Subcutaneous abdominal adipose tissue (tissue), 5 donors: ENCODE data around the gene WNK3.

ENCODE experiments used
- H3K27ac ChIP-seq: one replicate; pipeline ENCODE4 v1.7.0; 2013; ENCODE audit warnings: low read depth, mild to moderate bottlenecking, inconsistent platforms, low read length, moderate library complexity
- H3K27me3 ChIP-seq, 5 donors: one replicate each; pipeline ENCODE4 v1.7.0; 2013; ENCODE audit warnings: low read length in 5 of 5, inconsistent platforms in 1 of 5; ENCODE audit not compliant: control insufficient read depth in 5 of 5, insufficient read depth in 4 of 5
- H3K36me3 ChIP-seq, 5 donors: one replicate each; pipeline ENCODE4 v1.7.0; 2013; ENCODE audit warnings: low read length in 5 of 5; ENCODE audit not compliant: control insufficient read depth in 5 of 5, insufficient read depth in 5 of 5
- H3K4me1 ChIP-seq, 5 donors: one replicate each; pipeline ENCODE4 v1.7.0; 2013; ENCODE audit warnings: low read length in 5 of 5, mild to moderate bottlenecking in 3 of 5, moderate library complexity in 1 of 5; ENCODE audit not compliant: control insufficient read depth in 5 of 5, insufficient read depth in 5 of 5
- H3K4me3 ChIP-seq, 5 donors: one replicate each; pipeline ENCODE4 v1.7.0; 2013; ENCODE audit warnings: low read length in 5 of 5, low read depth in 1 of 5
- H3K9ac ChIP-seq, 5 donors: one replicate each; pipeline ENCODE4 v1.7.0; 2013; ENCODE audit warnings: low read length in 5 of 5, mild to moderate bottlenecking in 4 of 5, moderate library complexity in 3 of 5
- H3K9me3 ChIP-seq, 5 donors: one replicate each; pipeline ENCODE4 v1.7.0; 2013; ENCODE audit warnings: low read length in 5 of 5; ENCODE audit not compliant: control insufficient read depth in 5 of 5
- donor health status: healthy.
- donor health status: healthy.
- donor health status: healthy.
- donor health status: healthy.
- donor health status: healthy.

The WNK3 gene

GRCh38 chrX:54173791-54174190 lies 184.1 kb downstream of the WNK3 start:
- Histone ChIP-seq H3K36me3 (peaks cover 0 to 3% (median 0%) of the 10 kb centered on the region in 5 donors), H3K4me3 (no peak overlapping the region), H3K9me3 (no peaks in the 10 kb centered on the region), H3K27ac (no peak overlapping the region), H3K4me1 (peaks cover 0 to 10% (median 0%) of the 10 kb centered on the region in 5 donors), H3K9ac (no peak overlapping the region), H3K27me3 (peaks cover 0 to 3% (median 0%) of the 10 kb centered on the region in 5 donors)

- Histone ChIP-seq H3K4me3 (no peak overlapping the region), H3K4me1 (peaks cover 0 to 11% (median 0%) of the 10 kb centered on the region in 5 donors), H3K9ac (no peak overlapping the region), H3K36me3 (peaks cover 0 to 3% (median 0%) of the 10 kb centered on the region in 5 donors), H3K27ac (peak overlapping the region; percentile 67), H3K9me3 (no peaks in the 10 kb centered on the region), H3K27me3 (peaks cover 0 to 6% (median 0%) of the 10 kb centered on the region in 5 donors)
These were observed 185.4 kb downstream of the WNK3 start for GRCh38 chrX:54172455-54172854.

GRCh38 chrX:54171527-54172250 lies 186.2 kb downstream of the WNK3 start:
- Histone ChIP-seq H3K36me3 (peaks cover 0 to 3% (median 0%) of the 10 kb centered on the region in 5 donors), H3K4me3 (no peak overlapping the region), H3K9ac (peak overlapping the region in 1 of 5 donors; percentile 17), H3K27me3 (peaks cover 0 to 6% (median 0%) of the 10 kb centered on the region in 5 donors), H3K4me1 (peaks cover 0 to 14% (median 0%) of the 10 kb centered on the region in 5 donors), H3K27ac (peak overlapping the region; percentile 77), H3K9me3 (no peaks in the 10 kb centered on the region)

GRCh38 chrX:54171091-54171490 lies 186.8 kb downstream of the WNK3 start:
- H3K4me1 ChIP-seq, result peaks cover 0 to 20% (median 0%) of the 10 kb centered on the region in 5 donors
- H3K4me3 ChIP-seq, result no peak overlapping the region
- peaks cover 0 to 6% (median 0%) of the 10 kb centered on the region in 5 donors for H3K27me3 ChIP-seq
- H3K9me3 ChIP-seq, result no peaks in the 10 kb centered on the region
- H3K36me3 ChIP-seq, result peaks cover 0 to 3% (median 0%) of the 10 kb centered on the region in 5 donors
- H3K27ac ChIP-seq, result peak overlapping the region; percentile 77
- H3K9ac ChIP-seq, result no peak overlapping the region

GRCh38 chrX:54166915-54167314 lies 190.9 kb downstream of the WNK3 start:
- Histone ChIP-seq H3K27ac (peak overlapping the region; percentile 59), H3K36me3 (no peaks in the 10 kb centered on the region), H3K27me3 (peaks cover 0 to 2% (median 0%) of the 10 kb centered on the region in 5 donors), H3K9ac (peak overlapping the region in 1 of 5 donors; percentile 25), H3K4me1 (peaks cover 0 to 20% (median 0%) of the 10 kb centered on the region in 5 donors), H3K9me3 (no peaks in the 10 kb centered on the region), H3K4me3 (no peak overlapping the region)

GRCh38 chrX:54157561-54157960 lies 200.3 kb downstream of the WNK3 start:
- no peaks in the 10 kb centered on the region for H3K27me3 ChIP-seq
- peaks cover 0 to 5% (median 2%) of the 10 kb centered on the region in 5 donors for H3K36me3 ChIP-seq
- H3K9me3 ChIP-seq, result no peaks in the 10 kb centered on the region
- no peaks in the 10 kb centered on the region for H3K4me1 ChIP-seq
- H3K27ac ChIP-seq, result no peak overlapping the region
- no peak overlapping the region for H3K9ac ChIP-seq
- no peak overlapping the region for H3K4me3 ChIP-seq
